ENCODE measurements around the gene CAMK2D.
A peak's percentile ranks its signal among the peaks of the same experiment; 100 is the strongest.

The CAMK2D gene

DNA sequence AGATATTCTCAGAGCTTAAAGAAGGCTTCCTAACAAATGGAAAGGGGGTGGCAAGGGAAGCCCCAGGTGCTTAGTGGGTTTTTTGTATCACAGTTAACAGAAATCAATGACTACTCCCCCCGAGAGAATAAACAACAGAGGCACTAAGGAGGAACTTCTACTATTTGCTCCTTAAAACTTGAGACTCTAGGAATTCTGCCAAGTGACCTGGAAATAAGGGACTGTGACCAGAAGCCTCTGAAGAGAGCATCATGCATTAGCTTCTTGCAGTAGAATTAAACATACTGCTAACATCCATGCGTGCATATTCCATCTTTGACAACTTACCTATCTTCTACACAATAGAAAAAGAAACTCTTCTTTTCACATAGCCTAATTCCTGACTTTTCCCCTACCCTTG lies 86.8 kb downstream of the CAMK2D start:
- no peaks in the 10 kb centered on the region for H3K27me3 Mint-ChIP-seq
- H3K4me1 Mint-ChIP-seq: peaks cover 48% of the 10 kb centered on the region
- no peak for DNase-seq
- peaks cover 2% of the 10 kb centered on the region for H3K9me3 Mint-ChIP-seq
- H3K4me3 Mint-ChIP-seq: no peak overlapping the region
- CTCF ChIA-PET: interaction anchor here (1.4 to 3.2 kb wide), 2 partner anchors 9 to 38 kb away, joined by 3 to 14 read pairs; no protein-coding TSS in a partner anchor
- no peak overlapping the region for H3K27ac Mint-ChIP-seq
- peaks cover 41% of the 10 kb centered on the region for H3K36me3 Mint-ChIP-seq

DNA sequence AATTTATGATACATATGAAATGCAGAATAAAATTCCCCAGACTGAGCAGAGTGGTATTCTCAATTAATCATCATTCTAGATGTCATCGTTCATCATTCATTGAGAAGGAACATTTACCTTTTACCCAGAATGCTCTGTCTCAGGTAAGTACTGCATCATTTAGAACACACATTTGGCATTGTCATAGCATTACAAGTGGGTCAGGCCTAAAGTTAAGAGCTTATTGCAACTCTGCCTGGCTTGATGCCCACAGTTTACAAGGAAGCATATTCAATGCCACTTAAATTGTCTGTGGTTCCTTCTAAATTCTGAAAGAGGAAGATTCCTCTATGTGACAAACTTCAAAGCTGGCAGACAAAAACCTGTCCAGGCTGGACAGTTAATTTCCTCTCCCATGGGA lies 87.3 kb downstream of the CAMK2D start:
- peaks cover 47% of the 10 kb centered on the region for H3K4me1 Mint-ChIP-seq
- peaks cover 2% of the 10 kb centered on the region for H3K9me3 Mint-ChIP-seq
- CTCF ChIA-PET: interaction anchor here (1.1 to 3.2 kb wide), 4 partner anchors 9 to 128 kb away, joined by 3 to 14 read pairs (median 4); no protein-coding TSS in a partner anchor
- peaks cover 44% of the 10 kb centered on the region for H3K36me3 Mint-ChIP-seq
- no peaks in the 10 kb centered on the region for H3K27me3 Mint-ChIP-seq
- no peak overlapping the region for H3K27ac Mint-ChIP-seq
- no peak overlapping the region for H3K4me3 Mint-ChIP-seq
- no peak for DNase-seq

DNA sequence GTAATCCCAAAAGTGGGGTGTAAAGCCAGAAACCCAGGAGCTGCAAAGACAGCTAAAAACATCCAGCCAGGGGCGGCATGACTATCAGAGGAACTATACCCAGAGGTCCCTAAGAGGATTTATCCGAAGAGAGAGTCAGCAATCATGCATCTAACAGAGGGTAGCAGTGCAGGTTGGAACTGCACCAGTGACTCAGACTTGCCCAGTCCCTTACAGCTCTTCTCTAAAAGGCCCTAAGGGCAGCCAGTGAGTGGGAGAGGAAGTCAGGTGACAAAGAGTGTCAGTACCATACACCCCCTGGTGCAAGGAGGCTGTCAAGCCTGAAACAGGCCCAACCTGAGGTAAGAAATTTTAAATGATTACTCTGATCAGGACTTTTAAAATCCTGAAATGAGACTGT lies 88.1 kb downstream of the CAMK2D start:
- H3K9me3 Mint-ChIP-seq: peaks cover 2% of the 10 kb centered on the region
- no peak overlapping the region for H3K4me3 Mint-ChIP-seq
- no peaks in the 10 kb centered on the region for H3K27me3 Mint-ChIP-seq
- H3K36me3 Mint-ChIP-seq: peaks cover 41% of the 10 kb centered on the region
- peak; percentile 24 for DNase-seq
- peaks cover 45% of the 10 kb centered on the region for H3K4me1 Mint-ChIP-seq
- no peak overlapping the region for H3K27ac Mint-ChIP-seq
- CTCF ChIA-PET: interaction anchor here (0.6 to 3.2 kb wide), 7 partner anchors 10 to 230 kb away, joined by 3 to 14 read pairs (median 3); no protein-coding TSS in a partner anchor

DNA sequence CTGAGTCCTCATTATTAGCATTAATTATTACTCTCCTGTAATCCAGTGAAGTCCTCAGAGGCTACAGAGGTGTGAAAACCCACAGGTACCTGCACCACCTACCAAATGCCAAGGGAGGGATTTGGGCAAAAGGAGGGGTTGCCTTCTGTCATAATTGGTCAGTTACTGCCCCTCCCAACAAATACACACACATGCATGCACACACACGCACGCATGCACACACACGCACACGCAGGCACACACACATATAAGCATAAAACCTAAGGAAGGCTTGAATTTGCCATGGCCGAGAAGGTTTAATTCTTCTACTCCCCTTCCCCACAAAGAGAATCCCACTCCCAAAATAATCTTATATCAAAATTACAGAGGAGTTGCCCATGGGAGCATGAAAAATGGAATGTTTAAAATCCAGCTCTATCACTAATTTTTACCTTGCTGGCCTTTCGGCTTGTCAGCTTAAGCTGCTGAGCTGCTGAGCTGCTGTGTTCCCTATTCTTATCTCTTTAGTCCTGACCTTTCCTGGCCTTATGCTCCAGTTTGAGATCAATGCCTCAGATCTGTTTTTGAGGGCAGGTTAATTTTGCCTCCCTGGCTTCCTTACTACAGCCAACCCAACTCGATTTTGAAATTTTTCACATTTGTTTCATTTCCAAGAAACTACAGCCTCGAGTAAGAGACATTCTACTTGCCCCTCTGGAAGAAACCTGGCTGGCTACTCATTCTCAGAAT lies 95.0 kb downstream of the CAMK2D start:
- Mint-ChIP-seq H3K36me3 (peaks cover 12% of the 10 kb centered on the region), H3K27me3 (no peaks in the 10 kb centered on the region), H3K4me3 (no peak overlapping the region), H3K4me1 (no peaks in the 10 kb centered on the region), H3K9me3 (no peaks in the 10 kb centered on the region), H3K27ac (no peak overlapping the region)
- CTCF ChIA-PET: interaction anchor here (1.1 kb wide), 1 partner anchor 32 kb away, joined by 3 read pairs; no protein-coding TSS in a partner anchor
- no peak for DNase-seq

DNA sequence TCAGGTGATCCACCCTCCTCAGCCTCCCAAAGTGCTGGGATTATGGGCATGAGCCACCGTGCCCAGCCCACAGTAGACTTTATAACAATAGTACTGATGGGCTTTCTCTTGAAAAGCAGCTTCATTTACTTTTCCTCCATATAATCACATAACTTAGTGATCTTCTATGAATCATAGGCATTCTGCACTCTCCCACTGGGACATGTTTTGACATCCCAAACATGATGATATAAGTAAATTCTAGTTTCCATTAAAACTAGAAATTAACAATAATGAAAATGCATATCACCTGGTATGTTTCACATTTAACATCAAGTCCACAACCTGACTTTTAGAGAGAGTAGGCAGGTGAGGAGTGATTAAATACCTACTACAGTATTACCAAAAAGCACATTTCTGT lies 96.5 kb downstream of the CAMK2D start:
- Mint-ChIP-seq H3K36me3 (peaks cover 11% of the 10 kb centered on the region), H3K27me3 (no peaks in the 10 kb centered on the region), H3K9me3 (no peaks in the 10 kb centered on the region), H3K27ac (no peak overlapping the region), H3K4me3 (no peak overlapping the region), H3K4me1 (no peaks in the 10 kb centered on the region)
- no peak for DNase-seq
- CTCF ChIA-PET: no interaction called here

DNA sequence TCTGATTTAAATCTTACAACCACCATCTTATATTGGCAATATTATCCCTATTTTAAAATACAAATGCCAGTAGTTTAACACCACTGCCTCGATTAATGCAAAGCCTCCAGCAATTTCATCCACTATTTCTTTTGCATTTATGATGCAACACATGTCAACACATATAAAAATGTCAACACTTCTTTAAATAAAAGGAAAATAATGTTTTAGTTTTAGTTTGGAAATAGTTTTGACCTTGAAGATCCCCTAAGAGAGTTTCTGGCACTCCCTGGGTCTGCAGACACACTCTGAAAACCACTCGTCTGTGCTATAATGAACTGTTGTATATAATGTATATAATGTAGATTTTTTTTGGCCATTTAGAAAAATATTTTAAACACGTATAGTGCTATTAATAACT lies 99.0 kb downstream of the CAMK2D start:
- Mint-ChIP-seq H3K4me1 (peaks cover 8% of the 10 kb centered on the region), H3K4me3 (no peak overlapping the region), H3K9me3 (peaks cover 3% of the 10 kb centered on the region), H3K36me3 (peaks cover 29% of the 10 kb centered on the region), H3K27me3 (no peaks in the 10 kb centered on the region), H3K27ac (no peak overlapping the region)
- no peak for DNase-seq
- CTCF ChIA-PET: no interaction called here

DNA sequence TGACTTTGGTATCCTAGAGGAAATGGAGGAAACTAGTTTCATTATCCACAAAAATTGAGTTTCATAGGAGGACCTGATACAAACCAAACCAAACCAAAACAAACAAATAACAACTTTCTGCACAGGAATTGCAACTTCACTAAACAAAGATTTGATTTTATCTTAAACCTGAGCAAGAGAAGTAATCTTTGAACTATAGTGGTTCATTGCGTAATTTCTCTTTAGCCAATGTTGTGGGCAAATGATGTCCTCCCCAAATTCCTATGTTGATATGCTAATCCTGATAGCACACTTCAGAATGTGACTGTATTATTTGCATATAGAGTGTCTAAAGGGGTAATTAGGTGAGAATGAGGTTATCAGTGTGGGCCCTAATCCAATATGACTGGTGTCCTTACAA lies 102.4 kb downstream of the CAMK2D start:
- DNase-seq: no peak
- CTCF ChIA-PET: interaction anchor here (0.5 kb wide), 1 partner anchor 19 kb away, joined by 3 read pairs; no protein-coding TSS in a partner anchor
- H3K27me3 Mint-ChIP-seq: no peaks in the 10 kb centered on the region
- peaks cover 3% of the 10 kb centered on the region for H3K9me3 Mint-ChIP-seq
- H3K36me3 Mint-ChIP-seq: peaks cover 36% of the 10 kb centered on the region
- peaks cover 8% of the 10 kb centered on the region for H3K4me1 Mint-ChIP-seq
- no peak overlapping the region for H3K4me3 Mint-ChIP-seq
- H3K27ac Mint-ChIP-seq: no peak overlapping the region

DNA sequence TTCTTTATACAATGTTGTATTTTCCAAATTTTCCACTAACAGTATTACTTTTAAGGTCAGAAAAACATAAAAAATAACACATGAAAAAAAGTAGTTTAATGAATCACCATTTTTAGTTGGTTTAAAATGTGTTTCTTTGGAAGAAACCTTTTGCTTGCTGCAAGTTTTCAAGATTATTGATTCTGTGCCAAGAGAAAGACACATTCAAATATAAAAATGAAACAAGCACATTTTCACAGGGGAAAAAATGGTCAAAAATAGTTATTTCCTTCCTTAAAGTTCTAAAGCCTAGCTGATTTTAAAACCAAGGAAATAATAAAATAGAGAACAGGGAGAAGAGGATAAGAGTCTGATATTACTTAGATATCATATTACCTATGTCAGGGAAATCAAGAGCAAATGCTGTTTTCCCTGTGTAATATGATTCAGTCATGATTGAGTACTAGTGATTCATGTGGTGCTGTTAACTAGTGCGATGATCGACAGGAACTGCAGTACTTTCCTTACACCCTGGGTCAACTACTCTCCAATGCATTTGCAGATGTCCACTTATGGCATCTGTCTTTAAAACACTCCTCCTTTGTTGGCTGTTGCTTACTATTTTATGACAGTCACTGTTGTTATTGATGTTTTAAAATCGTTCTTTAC lies 103.8 kb downstream of the CAMK2D start:
- Mint-ChIP-seq H3K9me3 (peaks cover 3% of the 10 kb centered on the region), H3K27ac (no peak overlapping the region), H3K4me1 (peaks cover 8% of the 10 kb centered on the region), H3K4me3 (no peak overlapping the region), H3K36me3 (peaks cover 34% of the 10 kb centered on the region), H3K27me3 (no peaks in the 10 kb centered on the region)
- DNase-seq: no peak
- CTCF ChIA-PET: no interaction called here

DNA sequence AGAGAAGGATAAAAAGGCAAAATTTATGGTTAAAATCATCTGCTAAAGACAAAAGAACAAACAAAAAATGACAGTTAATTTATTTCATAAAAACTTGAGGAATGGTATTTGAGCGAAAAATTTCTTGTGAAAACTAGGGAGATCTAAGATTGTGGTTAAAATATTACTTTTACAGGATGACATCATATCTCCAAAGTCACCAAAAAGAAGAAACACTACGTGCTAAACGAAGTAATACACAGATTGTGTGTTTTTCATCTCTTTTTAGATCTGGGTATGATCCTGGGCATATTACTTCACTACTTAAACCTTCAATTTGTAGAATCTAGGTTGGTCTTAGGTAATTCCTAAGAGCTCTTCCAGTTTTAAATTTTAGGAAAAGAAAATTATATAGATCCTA lies 107.7 kb downstream of the CAMK2D start:
- Mint-ChIP-seq H3K9me3 (peaks cover 3% of the 10 kb centered on the region), H3K27me3 (no peaks in the 10 kb centered on the region), H3K4me3 (no peak overlapping the region), H3K27ac (no peak overlapping the region), H3K4me1 (peaks cover 6% of the 10 kb centered on the region), H3K36me3 (peaks cover 24% of the 10 kb centered on the region)
- CTCF ChIA-PET: no interaction called here
- DNase-seq: no peak

DNA sequence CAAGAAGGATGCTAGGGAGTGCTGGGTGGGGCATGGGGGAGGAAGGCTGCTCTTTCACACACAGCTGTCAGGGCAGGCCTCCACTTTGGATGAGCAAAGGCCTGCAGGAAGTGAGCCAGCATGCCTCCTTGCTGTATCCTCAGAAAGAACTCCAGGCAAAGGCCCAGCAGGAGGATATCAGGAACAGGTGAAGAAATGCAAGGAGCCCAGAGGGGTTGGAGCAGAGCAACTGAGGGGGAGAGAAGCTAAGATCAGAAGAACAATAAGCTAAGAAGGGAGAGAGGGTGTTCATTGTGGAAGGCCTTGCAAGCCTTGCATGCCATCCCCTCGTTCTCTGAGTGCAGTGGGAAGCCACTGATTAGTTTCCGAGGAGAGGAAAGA lies 115.1 kb downstream of the CAMK2D start:
- H3K4me1 Mint-ChIP-seq: peaks cover 16% of the 10 kb centered on the region
- CTCF ChIA-PET: no interaction called here
- no peaks in the 10 kb centered on the region for H3K27me3 Mint-ChIP-seq

DNA sequence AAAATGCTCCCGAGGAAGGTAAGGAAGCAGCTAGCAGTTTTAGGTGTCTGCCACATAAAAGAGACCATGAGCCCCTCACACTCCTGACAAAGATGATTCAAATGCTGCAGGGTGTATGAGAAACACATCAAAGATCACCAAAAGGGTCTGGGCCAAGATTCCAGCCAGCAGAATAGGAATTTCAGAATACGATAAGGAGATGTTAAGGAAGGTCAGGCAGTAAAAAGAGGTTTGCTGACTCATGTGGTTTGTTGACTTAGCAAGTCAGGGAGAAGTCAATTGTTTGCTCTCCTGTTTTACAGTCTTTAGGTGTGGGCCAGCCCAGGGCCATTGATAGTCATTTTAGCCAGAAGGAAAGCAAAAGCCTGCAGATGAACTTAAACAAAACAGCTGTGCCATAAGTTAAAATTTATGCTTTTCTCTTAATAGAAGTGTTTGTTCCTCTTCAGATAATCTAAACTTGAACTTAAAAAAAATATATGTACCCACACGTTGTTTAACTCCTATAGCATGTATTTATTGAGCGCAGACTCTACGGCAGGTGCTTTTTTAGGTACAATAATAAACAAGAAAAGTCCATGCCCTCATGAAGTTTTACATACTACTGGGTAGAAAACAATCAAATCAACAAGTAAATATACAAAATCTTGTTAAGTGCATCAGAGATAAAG lies 115.6 kb downstream of the CAMK2D start:
- no peaks in the 10 kb centered on the region for H3K27me3 Mint-ChIP-seq
- DNase-seq: no peak
- CTCF ChIA-PET: no interaction called here
- H3K9me3 Mint-ChIP-seq: no peaks in the 10 kb centered on the region
- no peak overlapping the region for H3K27ac Mint-ChIP-seq
- peaks cover 26% of the 10 kb centered on the region for H3K36me3 Mint-ChIP-seq
- no peak overlapping the region for H3K4me3 Mint-ChIP-seq
- peaks cover 16% of the 10 kb centered on the region for H3K4me1 Mint-ChIP-seq

More for the DNA sequence above, 115.1 kb downstream of the CAMK2D start:
- Mint-ChIP-seq H3K4me3 (no peak overlapping the region), H3K36me3 (peaks cover 26% of the 10 kb centered on the region), H3K9me3 (no peaks in the 10 kb centered on the region), H3K27ac (no peak overlapping the region)
- DNase-seq: no peak

DNA sequence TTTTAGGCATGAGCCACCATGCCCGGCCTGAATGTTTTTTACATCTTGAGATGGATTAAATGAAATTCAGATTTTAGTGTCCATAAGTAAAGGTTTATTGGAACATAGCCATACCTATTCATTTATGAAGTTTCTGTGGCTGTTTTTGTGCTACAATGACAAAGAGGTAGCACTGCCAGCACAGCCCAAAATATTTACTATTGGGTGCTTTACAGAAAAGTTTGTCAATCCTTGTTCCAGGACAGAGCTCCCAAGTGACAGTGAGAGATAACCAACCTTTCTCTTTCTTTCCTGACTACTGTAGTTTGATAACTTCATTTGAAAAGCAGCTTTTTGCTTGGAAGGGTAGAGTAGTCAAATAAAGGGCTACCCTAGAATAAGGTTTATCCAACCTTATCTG lies 116.2 kb downstream of the CAMK2D start:
- Mint-ChIP-seq H3K4me1 (peaks cover 22% of the 10 kb centered on the region), H3K27ac (no peak overlapping the region), H3K27me3 (no peaks in the 10 kb centered on the region), H3K4me3 (no peak overlapping the region), H3K9me3 (no peaks in the 10 kb centered on the region), H3K36me3 (peaks cover 26% of the 10 kb centered on the region)
- CTCF ChIA-PET: interaction anchor here (1.3 to 1.6 kb wide), 2 partner anchors 10 to 32 kb away, joined by 4 to 7 read pairs; no protein-coding TSS in a partner anchor
- no peak for DNase-seq

DNA sequence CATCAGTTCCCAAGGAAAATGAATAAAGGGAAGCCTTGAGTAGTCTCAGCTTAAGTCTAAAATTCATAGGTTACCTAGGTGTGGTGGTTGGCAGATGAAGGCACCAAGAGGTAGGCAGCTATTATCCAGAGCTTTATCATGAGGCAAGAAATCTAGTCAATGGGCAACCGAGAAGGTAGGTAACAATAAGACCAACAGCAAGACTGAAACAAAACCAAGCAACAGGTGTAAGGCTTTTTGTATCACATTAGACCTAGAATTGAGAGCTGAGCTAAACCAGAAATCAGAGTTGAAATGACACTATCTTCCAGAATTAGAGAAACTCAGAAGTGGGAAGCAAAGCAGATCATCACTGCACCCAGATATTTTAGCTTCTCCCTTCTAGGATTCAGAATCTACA lies 117.1 kb downstream of the CAMK2D start:
- Mint-ChIP-seq H3K4me1 (peaks cover 31% of the 10 kb centered on the region), H3K27ac (no peak overlapping the region), H3K36me3 (peaks cover 25% of the 10 kb centered on the region), H3K9me3 (no peaks in the 10 kb centered on the region), H3K4me3 (no peak overlapping the region), H3K27me3 (no peaks in the 10 kb centered on the region)
- CTCF ChIA-PET: interaction anchor here (1.3 to 1.6 kb wide), 2 partner anchors 9 to 33 kb away, joined by 4 to 7 read pairs; no protein-coding TSS in a partner anchor
- DNase-seq: no peak

DNA sequence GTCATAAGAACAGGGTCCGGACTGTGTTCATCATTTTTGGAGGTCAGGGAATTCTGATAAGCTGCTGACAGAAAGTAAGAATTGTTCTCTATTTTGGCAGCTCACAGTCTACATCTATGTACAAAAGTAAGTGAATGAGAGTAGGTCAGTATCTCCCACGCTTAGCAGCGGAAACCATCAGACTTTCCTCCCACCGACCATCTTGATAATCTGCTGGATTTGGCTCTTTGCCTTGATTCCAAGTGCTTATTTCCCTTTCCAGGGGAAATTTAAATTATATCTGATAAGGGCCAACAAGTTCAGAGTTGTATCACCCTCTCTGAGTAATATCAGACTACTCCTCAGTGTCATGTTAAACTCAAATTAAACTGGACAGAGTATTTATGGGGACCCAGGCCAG lies 118.0 kb downstream of the CAMK2D start:
- no peak overlapping the region for H3K27ac Mint-ChIP-seq
- H3K4me3 Mint-ChIP-seq: no peak overlapping the region
- H3K36me3 Mint-ChIP-seq: peaks cover 21% of the 10 kb centered on the region
- H3K9me3 Mint-ChIP-seq: no peaks in the 10 kb centered on the region
- H3K27me3 Mint-ChIP-seq: no peaks in the 10 kb centered on the region
- DNase-seq: no peak
- CTCF ChIA-PET: no interaction called here
- peaks cover 37% of the 10 kb centered on the region for H3K4me1 Mint-ChIP-seq

All from activated naive CD4-positive, alpha-beta T cell treated with anti-CD3 and anti-CD28 coated beads, Interleukin-2, amount 10 ng/mL, durations not matched to agents 7 days and 5 days (primary cell).